Sciatic nerve (tissue), 2 donors: ENCODE data around the gene PPIA. TPM values are rescaled to one million over a fixed set of nuclear protein-coding genes. Genes with fewer than 3 reads are reported as not detected.
"Not testable (repeated sequence)": the region's sequence is repeated elsewhere in the genome, so short reads cannot be mapped to it uniquely, and the experiment has no call there.

ENCODE experiments used
- ATAC-seq: fragments of 200-7000 bp; cut with Tn5 transposase; one replicate; pipeline ENCODE4 v1.9.1; 2020; ENCODE audit warnings: mild to moderate bottlenecking, moderate library complexity
- DNase-seq: peaks from one replicate; pipeline ENCODE4 v3.0.0-alpha.2; 2020; ENCODE audit warnings: low spot score
- intact Hi-C: fragments of 100-400 bp; cut with DNase I; formaldehyde crosslinking; loops from one replicate; pipeline ENCODE4 v1.14.2; 2022
- total RNA-seq: library from RNA; stranded (reverse); fragmentation: NEBNext Ultra II Directional; extraction: Animal tissue kit (Norgen Biotek cat#: 25700); gene quantifications from one replicate; pipeline ENCODE4 v1.2.1, GENCODE V29; 2021
- donor health status: DM: no; HTN: no; CAD: no.
- donor health status: DM: no; HTN: no; CAD: no.

The PPIA gene
- total RNA-seq, 1 donor from 2014 or later = 637 TPM

GRCh38 chr7:44805950-44806349 is 9.5 kb downstream of the PPIA start:
- no peak for DNase-seq
- intact Hi-C loops = no loop called here
- no peak for ATAC-seq

- no peak for ATAC-seq
- intact Hi-C loops = no loop called here
- DNase-seq = no peak
Observed at GRCh38 chr7:44808914-44809393, 12.5 kb downstream of the PPIA start.

- intact Hi-C loops = no loop called here
- ATAC-seq = no peak
Observed at GRCh38 chr7:44811093-44811492, 14.6 kb downstream of the PPIA start.

GRCh38 chr7:44811571-44811970 is 15.1 kb downstream of the PPIA start:
- intact Hi-C loops = no loop called here
- DNase-seq = no peak
- no peak for ATAC-seq

More at GRCh38 chr7:44811093-44811492, 14.6 kb downstream of the PPIA start:
- no peak for DNase-seq

GRCh38 chr7:44814919-44815318 is 18.4 kb downstream of the PPIA start:
- intact Hi-C loops = no loop called here
- no peak for DNase-seq
- ATAC-seq = no peak

- intact Hi-C loops = no loop called here
- no peak for DNase-seq
- no peak for ATAC-seq
Observed at GRCh38 chr7:44819292-44819691, 22.8 kb downstream of the PPIA start.

- DNase-seq (no peak), ATAC-seq (no peak)
- intact Hi-C loops = no loop called here
Observed at GRCh38 chr7:44823255-44823781, 26.8 kb downstream of the PPIA start.

- no peak for DNase-seq
- intact Hi-C loops = no loop called here
- ATAC-seq = peak; percentile 27
Observed at GRCh38 chr7:44824894-44825526, 28.5 kb downstream of the PPIA start.

- no peak for DNase-seq
- intact Hi-C loops = no loop called here
- peak; percentile 71 for ATAC-seq
Observed at GRCh38 chr7:44827567-44827966, 31.1 kb downstream of the PPIA start.

- no peak for DNase-seq
- intact Hi-C loops = no loop called here
- ATAC-seq = no peak
Observed at GRCh38 chr7:44838751-44839150, 42.3 kb downstream of the PPIA start.

GRCh38 chr7:44842675-44843074 is 46.2 kb downstream of the PPIA start:
- not testable (repeated sequence) for DNase-seq, ATAC-seq
- intact Hi-C loops = loop anchor here (10.0 kb wide), 1 partner anchor 248 kb away; no protein-coding TSS in a partner anchor

- not testable (repeated sequence) for DNase-seq, ATAC-seq
- intact Hi-C loops = loop anchor here (10.0 kb wide), 1 partner anchor 249 kb away; no protein-coding TSS in a partner anchor
Observed at GRCh38 chr7:44843440-44843839, 47.0 kb downstream of the PPIA start.

- intact Hi-C loops = loop anchor here (10.0 kb wide), 1 partner anchor 251 kb away; no protein-coding TSS in a partner anchor
- DNase-seq (no peak), ATAC-seq (no peak)
Observed at GRCh38 chr7:44845451-44845850, 49.0 kb downstream of the PPIA start.

GRCh38 chr7:44846390-44846789 is 49.9 kb downstream of the PPIA start:
- not testable (repeated sequence) for DNase-seq, ATAC-seq
- intact Hi-C loops = loop anchor here (10.0 kb wide), 1 partner anchor 252 kb away; no protein-coding TSS in a partner anchor

GRCh38 chr7:44846816-44847508 is 50.5 kb downstream of the PPIA start:
- ATAC-seq (no peak), DNase-seq (no peak)
- intact Hi-C loops = loop anchor here (10.0 kb wide), 1 partner anchor 252 kb away; no protein-coding TSS in a partner anchor

GRCh38 chr7:44847509-44847919 is 51.0 kb downstream of the PPIA start:
- intact Hi-C loops = loop anchor here (10.0 kb wide), 1 partner anchor 253 kb away; no protein-coding TSS in a partner anchor
- ATAC-seq (peak; percentile 77), DNase-seq (peak; percentile 93)

GRCh38 chr7:44847920-44848634 is 51.6 kb downstream of the PPIA start, which contains the start of gene H2AZ2:
TSS of gene H2AZ2 (minus strand) at chr7:44848087. CDS start at chr7:44847971, 116 bp downstream.
- intact Hi-C loops = loop anchor here (10.0 kb wide), 1 partner anchor 253 kb away; no protein-coding TSS in a partner anchor
- DNase-seq (peak; percentile 100), ATAC-seq (peak; percentile 99)

- intact Hi-C loops = loop anchor here (10.0 kb wide), 1 partner anchor 255 kb away; no protein-coding TSS in a partner anchor
- ATAC-seq (no peak), DNase-seq (no peak)
Observed at GRCh38 chr7:44849259-44849884, 52.9 kb downstream of the PPIA start.
